Activated CD8-positive, alpha-beta memory T cell treated with anti-CD3 and anti-CD28 coated beads, Interleukin-2, amount 50 U/mL, for 24 hours (primary cell): ENCODE results near the gene ST7.

Source experiments
- DNase-seq: peaks from one replicate; pipeline ENCODE4 v3.0.0-alpha.2; 2020; ENCODE audit errors: extremely low read depth

The ST7 gene

GRCh38 chr7:117008886-117009531 lies 55.7 kb downstream of the ST7 start:
- no peak for DNase-seq

- no peak for DNase-seq
Measured at GRCh38 chr7:117009705-117010361, 56.5 kb downstream of the ST7 start.

GRCh38 chr7:117010375-117011133 lies 57.3 kb downstream of the ST7 start:
- no peak for DNase-seq

GRCh38 chr7:117011419-117012260 lies 58.3 kb downstream of the ST7 start:
- DNase-seq: no peak

GRCh38 chr7:117012284-117012683 lies 59.0 kb downstream of the ST7 start:
- no peak for DNase-seq

GRCh38 chr7:117012696-117013095 lies 59.4 kb downstream of the ST7 start:
- no peak for DNase-seq

- DNase-seq: no peak
Measured at GRCh38 chr7:117014099-117014656, 60.9 kb downstream of the ST7 start.

GRCh38 chr7:117014673-117015133 lies 61.4 kb downstream of the ST7 start:
- no peak for DNase-seq

GRCh38 chr7:117015258-117016184 lies 62.2 kb downstream of the ST7 start:
- DNase-seq: no peak

- no peak for DNase-seq
Measured at GRCh38 chr7:117017017-117017451, 63.7 kb downstream of the ST7 start.

- DNase-seq: no peak
Measured at GRCh38 chr7:117017702-117018266, 64.5 kb downstream of the ST7 start.

- no peak for DNase-seq
Measured at GRCh38 chr7:117018713-117019112, 65.4 kb downstream of the ST7 start.

GRCh38 chr7:117019287-117019686 lies 66.0 kb downstream of the ST7 start:
- no peak for DNase-seq

GRCh38 chr7:117019786-117020590 lies 66.7 kb downstream of the ST7 start:
- no peak for DNase-seq

- DNase-seq: no peak
Measured at GRCh38 chr7:117020591-117020973, 67.3 kb downstream of the ST7 start.

- no peak for DNase-seq
Measured at GRCh38 chr7:117021366-117021765, 68.1 kb downstream of the ST7 start.

- no peak for DNase-seq
Measured at GRCh38 chr7:117021986-117022385, 68.7 kb downstream of the ST7 start.

GRCh38 chr7:117023325-117023854 lies 70.1 kb downstream of the ST7 start:
- no peak for DNase-seq

- DNase-seq: no peak
Measured at GRCh38 chr7:117024811-117025210, 71.5 kb downstream of the ST7 start.
